ENCODE results near the gene SMCHD1.

- TF ChIP-seq POLR2AphosphoS5 (IDR thresholded peaks at IDR 0.05) (no peak), POLR2A (IDR thresholded peaks at IDR 0.05) (no peak), CTCF (IDR thresholded peaks at IDR 0.05) (no peak)
Measured at GRCh38 chr18:2814928-2815327, 159.4 kb downstream of the SMCHD1 start.

Measured in breast epithelium (tissue), 3 donors.